Activated T-helper 9 cell treated with anti-CD3 and anti-CD28 coated beads, Interleukin-2, amount 50 U/mL, for 16 hours (primary cell): Measurements from ENCODE around the gene IP6K1.
A peak's percentile ranks its signal among the peaks of the same experiment; 100 is the strongest.
"Not testable (repeated sequence)": the region's sequence is repeated elsewhere in the genome, so short reads cannot be mapped to it uniquely, and the experiment has no call there.

ENCODE experiments used
- DNase-seq: peaks from one replicate; pipeline ENCODE4 v3.0.0-alpha.2; 2020; ENCODE audit warnings: low read depth

IP6K1 gene

GRCh38 chr3:49786357-49787181, at the start of gene IP6K1:
IP6K1 (minus strand) TSS chr3:49786542; CDS start chr3:49748040, 38,502 bp downstream.
- peak; percentile 99 for DNase-seq

GRCh38 chr3:49831341-49831740, 45.0 kb upstream of the IP6K1 start:
- DNase-seq, result no peak

- no peak for DNase-seq
These were observed 39.7 kb upstream of the IP6K1 start for GRCh38 chr3:49826016-49826415.

GRCh38 chr3:49823131-49823530, 36.8 kb upstream of the IP6K1 start:
- DNase-seq, result not testable (repeated sequence)

- DNase-seq, result no peak
These were observed 27.3 kb upstream of the IP6K1 start, which contains the start of gene UBA7 for GRCh38 chr3:49813497-49814174. UBA7 (minus strand) TSS chr3:49813953; CDS start chr3:49813787, 166 bp downstream.

- no peak for DNase-seq
These were observed 26.7 kb upstream of the IP6K1 start for GRCh38 chr3:49812916-49813496.

- no peak for DNase-seq
These were observed 21.2 kb upstream of the IP6K1 start for GRCh38 chr3:49807431-49808114.

- DNase-seq, result no peak
These were observed 20.5 kb upstream of the IP6K1 start for GRCh38 chr3:49806850-49807249.

- no peak for DNase-seq
These were observed 19.8 kb upstream of the IP6K1 start for GRCh38 chr3:49805897-49806701.

- no peak for DNase-seq
These were observed 19.0 kb upstream of the IP6K1 start for GRCh38 chr3:49805367-49805782.

GRCh38 chr3:49804141-49805041, 18.0 kb upstream of the IP6K1 start:
- no peak for DNase-seq

GRCh38 chr3:49803465-49804140, 17.3 kb upstream of the IP6K1 start:
- peak; percentile 33 for DNase-seq

- peak; percentile 79 for DNase-seq
These were observed 16.6 kb upstream of the IP6K1 start, which contains the start of gene INKA1 for GRCh38 chr3:49802719-49803464. INKA1 (plus strand) TSS chr3:49803261; CDS start chr3:49803393, 132 bp downstream.

- DNase-seq, result no peak
These were observed 14.8 kb upstream of the IP6K1 start for GRCh38 chr3:49801160-49801559.

GRCh38 chr3:49799761-49800160, 13.4 kb upstream of the IP6K1 start, which contains the start of gene CDHR4:
CDHR4 (minus strand) TSS chr3:49799873; CDS start chr3:49799812, 61 bp downstream.
- no peak for DNase-seq

- no peak for DNase-seq
These were observed 12.8 kb upstream of the IP6K1 start for GRCh38 chr3:49799105-49799504.

- no peak for DNase-seq
These were observed 8.9 kb upstream of the IP6K1 start for GRCh38 chr3:49794926-49795905.

GRCh38 chr3:49794431-49794830, 8.1 kb upstream of the IP6K1 start:
- DNase-seq, result no peak
